ENCODE data around the gene PLA2G4B.

Gene PLA2G4B

DNA sequence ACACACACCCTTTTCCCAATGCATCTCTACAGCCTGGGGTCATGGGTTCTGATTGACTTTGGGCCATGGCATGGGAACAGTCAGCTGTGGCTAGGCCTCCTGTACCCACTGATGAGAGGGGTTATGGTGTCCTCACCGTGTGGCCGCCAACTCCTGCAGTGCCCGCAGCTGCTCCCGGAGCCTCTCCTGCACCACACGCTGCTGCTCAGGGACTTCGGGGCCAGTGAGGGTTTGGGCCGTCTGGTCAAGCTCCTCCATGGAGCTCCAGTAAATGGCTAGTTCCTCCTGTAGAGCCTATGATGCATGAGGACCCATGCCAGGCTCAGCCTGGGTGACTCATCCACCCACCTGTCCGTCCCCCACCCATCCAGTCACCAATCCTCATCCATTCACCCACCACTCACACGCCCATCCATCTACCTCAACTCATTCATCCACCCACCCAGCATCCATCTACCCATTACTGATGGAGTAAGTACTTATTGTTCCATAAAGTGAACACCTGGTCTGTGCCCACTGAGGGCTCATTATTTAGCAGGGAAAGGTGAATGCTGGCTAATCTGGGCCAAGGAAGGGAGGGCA, 33.6 kb downstream of the PLA2G4B start:
- DNase-seq, result no peak

DNA sequence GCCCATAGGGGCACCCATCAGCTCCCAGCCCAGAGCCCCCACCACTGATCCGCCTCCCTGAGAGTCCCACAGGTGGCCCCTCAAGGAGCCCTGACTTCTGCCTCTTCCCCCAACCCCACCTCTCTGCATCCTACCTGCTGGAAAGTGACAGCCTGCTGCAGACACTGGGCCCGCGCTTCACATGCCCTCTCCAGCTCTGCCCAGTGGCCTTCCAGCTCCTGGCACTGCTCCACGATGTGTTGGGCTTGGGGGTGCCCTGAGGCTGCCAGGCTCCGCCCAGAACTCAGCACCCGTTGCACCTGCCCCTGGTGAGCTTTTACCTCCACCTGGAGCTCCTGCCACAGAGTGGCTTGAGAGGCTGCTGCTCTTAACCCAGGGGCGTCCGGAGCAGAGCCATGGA, 35.1 kb downstream of the PLA2G4B start:
- no peak for DNase-seq

DNA sequence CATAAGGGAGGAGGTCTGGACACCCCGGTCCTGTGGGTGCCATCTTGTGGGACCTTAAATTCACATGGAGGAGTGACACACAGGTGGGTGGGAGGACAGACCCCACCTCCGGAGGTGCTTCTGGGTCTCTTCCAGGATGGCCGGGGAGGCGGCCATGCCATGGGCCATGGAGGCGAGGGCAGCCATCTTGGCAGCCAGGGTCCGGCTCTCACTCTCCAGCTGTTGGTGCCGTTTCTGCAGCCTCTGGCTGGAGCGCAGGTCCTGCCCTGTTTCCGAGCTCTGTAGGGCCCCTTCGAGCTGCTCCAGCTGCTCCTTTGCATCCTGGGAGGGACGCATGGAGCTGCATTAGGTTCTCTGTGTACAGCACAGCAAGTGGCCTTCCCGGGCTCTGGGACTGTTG, 36.1 kb downstream of the PLA2G4B start:
- no peak for DNase-seq

DNA sequence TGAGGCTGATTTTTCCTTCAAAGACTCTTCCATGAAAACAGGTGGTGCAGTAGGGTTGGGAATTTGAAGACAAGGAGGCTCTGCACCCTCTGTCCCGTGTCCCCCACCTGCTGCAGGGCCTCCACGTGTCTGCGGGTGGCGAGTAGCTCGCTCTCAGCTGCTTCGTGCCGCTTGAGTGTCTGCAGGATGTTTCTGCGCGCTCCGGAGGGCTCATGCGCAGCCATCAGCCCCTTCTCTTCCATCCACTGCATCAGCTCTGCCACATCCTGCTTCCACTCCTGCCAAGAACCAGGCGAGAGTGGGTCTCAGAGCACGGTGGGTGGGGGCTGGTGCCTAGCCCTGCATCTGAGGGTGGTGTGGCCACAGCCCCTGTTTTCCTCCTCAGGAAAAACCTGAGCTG, 37.4 kb downstream of the PLA2G4B start:
- no peak for DNase-seq

DNA sequence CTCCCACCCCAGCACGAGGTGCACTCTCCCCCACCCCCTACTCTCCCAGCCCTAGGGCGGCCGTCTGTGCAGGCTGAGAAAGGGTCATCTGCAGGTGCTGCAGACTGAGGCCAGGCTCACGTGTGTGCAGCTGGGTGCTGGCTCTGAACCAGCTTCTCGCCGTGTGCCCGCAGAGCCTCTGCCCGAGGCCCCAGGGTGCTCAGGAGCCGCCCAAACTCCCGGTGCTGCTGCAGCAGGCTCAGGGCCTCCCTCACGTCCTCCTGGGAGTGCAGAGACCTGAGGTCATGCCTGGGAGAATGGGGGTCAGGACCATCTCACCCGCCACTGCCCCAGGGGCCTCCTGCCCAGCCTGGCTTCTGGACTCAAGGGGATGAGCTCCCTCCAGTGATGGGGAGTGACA, 38.0 kb downstream of the PLA2G4B start:
- no peak for DNase-seq

DNA sequence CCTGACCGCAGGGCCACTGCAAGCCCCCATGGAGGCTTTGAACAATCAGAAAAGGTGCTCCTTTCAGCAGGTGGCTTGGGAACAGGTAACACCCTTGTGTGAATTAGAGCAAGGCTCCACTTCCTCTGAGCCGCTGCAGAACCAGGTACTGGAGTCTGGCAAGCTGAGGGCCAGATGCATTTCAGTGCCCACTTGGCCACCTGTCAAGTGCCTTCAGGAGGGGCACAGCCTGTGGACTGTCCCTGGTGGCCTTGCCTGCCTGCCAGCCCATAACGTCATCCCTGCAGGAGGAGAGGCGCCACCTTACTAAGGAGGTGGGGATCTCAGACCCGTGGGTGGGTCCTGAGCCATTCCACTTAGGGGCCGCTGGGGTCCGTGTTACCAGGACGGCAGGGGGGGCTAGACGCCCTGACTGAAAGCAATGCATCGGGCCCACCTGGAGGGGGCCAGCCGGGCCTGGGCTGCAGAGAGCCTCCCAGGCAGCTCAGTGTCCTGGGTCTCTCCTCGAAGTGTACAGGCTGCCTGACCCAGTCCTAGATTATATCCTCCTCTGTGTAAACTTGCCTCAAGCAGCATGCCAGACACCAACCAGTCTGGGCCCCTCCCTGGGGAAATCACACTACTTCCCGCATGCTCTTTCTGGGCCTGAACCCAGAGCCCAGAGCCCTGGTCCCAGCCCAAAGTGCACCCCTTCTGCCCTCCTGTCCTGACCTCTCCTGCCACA, 39.1 kb downstream of the PLA2G4B start:
- no peak for DNase-seq

DNA sequence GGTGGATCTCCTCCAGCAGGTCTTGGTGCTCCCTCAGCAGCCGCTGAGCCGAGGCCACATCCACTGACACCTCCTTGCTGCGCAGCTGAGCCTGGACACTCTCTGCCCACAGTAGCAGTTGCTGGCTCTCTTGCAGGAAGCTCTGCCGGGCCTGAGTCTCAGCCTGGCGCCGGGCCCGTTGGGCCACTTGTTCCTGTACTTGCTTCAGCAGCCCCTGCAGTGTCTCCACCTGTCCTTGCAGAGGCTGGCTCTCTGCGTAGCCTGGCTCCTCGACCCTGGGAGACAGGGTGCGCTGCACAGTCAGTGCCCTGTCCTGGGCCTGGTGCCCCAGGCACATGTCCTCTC, 39.7 kb downstream of the PLA2G4B start:
- no peak for DNase-seq

DNA sequence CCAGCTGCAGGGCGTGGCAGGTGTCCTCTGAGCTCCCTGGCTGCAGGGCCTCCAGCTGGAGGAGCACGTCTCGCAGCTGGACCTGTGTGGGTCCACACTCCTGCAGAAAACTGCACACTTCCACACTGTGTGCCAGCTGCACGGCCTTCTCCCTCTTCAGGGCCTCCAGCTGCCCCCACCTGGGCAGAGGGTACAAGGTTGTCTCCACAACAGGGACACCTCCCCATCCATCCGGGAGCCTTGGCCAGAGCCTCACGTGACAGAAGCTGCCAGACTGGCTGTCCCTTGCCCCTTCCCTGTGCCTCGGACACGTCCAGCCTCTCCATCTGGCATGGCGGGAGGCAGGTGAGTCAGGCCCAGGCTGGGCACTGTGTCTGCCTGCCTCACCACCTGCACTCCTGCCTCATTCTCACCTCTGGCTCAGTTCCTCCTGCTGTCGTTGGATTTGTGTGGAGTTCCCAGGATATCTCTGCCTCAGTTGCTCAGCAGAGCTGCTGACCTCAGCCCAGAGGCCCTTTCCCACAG, 40.7 kb downstream of the PLA2G4B start:
- no peak for DNase-seq

DNA sequence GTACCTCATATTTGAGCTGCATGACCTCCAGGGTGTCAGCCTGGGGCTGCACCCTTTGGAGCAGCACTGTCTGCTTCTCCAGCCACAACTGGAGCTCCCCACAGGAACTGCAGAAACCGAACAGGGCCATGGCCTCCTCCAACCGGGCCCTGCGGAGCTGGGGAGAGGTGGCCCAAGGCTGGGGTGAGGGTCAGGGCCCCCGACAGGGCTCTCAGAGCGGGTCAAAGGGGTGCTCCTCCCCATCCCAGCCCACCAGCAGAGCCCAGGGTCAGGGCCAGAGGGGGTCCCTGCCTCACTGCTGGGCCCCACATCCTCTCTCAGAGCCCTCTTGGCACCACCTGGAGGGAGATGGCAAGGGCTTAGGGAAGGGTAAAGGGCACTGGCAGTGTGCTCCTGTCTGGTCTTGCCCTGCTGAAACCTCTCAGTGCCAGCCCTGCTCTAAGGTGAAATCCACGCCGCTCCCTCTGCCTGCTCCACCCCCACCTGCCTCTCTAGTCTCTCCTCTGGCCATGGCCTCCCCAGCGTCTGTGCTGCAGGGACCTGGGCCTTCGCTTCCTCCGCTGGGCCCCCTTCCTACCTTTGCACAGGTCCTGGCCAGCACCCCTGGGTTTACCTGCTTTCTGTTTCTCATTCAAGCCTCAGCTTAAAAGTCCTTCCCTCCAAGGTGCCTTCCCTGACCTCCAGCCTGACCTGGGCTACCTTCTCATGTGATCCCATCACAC, 41.7 kb downstream of the PLA2G4B start:
- no peak for DNase-seq

DNA sequence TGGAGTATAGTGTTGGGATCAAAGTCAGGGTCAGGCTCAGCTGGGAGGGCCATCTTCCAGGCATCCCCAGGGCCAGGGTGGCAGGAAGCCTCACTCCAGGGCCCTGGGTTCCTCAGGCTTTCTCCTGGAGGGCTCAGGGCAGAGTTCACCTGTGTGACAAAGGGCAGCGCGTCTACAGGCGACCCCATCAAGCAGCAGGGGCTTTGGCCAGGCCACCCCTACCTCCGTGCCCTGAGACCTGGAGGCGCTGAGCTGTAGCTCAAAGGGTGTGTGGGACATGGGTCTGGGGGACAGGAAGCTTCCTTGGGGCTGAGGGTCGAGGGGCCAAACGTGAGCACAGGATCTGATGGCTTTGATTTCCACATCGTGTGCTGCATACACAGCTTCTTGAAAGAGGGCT, 42.4 kb downstream of the PLA2G4B start:
- DNase-seq, result no peak

DNA sequence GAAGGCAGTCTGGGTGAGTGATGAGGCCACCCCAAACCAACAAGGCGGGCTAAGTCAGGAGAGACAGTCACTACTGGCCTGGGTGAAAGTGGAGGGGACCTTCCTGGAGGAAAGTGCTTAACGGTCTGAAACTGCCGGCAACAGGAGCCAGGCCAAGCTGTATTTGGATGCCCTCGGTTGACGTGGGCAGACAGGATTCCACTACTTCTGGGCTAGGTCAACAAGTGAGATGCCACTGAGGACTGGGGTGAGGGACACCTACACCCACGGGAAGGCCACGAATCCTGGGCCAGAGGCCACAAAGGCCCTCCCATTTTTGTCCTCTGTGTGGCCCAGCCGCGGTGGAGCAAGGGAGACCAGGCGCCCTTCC, 42.9 kb downstream of the PLA2G4B start:
- DNase-seq, result no peak

DNA sequence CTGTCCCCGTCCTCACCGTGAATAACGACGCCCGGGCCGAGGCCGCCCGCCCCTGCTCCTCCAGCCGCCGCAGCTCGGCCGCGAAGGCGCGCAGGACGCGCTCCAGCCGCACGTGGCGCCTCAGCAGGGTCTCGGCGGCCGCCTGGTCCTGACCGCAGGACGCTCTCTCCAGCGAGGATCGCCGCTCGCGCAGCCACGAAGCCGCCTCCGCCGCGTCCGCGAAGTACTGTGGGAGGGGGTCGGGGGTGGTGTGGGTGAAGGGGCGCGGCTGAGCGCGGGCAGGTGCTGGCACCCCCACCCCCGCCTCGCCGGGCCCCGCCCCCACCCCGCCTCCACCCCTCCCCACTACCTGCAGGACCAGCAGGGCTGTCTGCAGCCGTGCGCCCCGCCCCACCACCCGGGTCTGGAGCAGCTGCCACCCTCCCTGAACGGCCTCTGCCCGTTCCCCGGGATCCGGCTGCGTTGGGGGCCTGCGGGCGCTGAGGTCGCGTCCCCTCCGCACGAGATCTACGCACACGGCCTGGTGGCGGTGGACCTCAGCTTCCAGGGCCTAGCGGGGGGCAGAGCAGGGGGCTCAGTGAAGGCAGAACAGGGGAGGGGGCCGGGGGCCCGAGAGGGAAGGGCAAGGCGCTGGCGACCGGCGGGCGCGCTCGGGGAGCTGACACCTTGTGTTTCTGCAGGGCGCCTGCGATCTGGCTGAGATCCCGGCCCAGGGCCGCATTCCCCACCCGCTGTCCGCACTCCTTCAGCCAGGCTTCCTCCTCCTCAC, 43.5 kb downstream of the PLA2G4B start:
- no peak for DNase-seq

DNA sequence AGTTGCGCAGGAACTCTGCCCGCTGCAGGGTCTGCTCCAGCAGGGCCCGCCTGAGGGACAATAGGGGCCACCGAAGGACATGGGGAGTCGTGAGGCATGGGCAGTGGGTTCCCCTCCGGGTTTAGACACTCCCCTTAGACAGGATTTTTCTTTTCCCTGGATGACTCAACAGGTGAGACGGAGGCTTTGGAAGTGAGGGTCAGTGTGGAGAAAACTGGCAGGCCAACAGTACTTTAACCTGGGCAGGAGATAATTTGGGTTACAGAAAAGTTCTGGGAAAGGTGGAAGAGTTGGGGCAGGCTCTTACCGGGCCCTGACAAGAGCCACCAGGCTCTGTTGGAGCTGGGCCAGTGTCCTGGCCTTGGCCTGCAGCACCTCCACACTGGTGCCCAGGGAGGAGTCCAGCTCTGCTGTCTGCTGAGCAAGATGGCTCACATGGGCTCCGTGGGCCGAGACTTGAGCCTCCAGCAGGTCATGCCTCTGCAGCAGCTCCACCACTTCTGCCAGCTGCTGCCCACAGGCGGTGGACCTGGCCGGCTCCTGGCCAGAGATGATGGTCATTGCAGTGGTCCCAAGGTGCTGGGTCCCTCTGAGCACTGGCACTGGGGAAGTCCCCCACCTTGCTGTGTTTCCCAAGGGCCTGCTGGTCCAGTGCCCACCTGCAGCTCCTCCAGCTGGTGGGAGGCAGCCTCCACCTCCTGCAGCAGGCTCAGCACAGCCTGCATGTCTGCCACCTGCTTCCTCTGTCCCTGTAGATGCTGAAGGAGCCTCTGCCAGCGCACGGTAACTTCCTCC, 44.2 kb downstream of the PLA2G4B start:
- DNase-seq, result no peak

DNA sequence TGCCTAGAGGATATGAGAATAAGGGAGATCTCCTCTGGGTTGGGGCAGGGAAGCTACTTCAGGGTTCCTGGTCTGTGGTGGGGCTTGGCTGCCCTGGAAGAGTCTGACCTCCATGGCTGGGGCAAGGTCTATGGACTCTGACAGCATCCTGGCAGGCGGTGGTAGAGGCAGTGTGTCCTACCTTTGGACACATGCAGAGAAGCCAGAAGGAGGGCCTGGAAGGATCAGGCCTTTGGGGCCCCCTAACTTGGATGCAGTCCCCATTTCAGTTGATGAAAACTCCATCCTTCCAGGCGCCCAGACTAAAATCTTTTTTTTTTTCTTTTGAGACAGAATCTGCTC, 44.8 kb downstream of the PLA2G4B start:
- no peak for DNase-seq

DNA sequence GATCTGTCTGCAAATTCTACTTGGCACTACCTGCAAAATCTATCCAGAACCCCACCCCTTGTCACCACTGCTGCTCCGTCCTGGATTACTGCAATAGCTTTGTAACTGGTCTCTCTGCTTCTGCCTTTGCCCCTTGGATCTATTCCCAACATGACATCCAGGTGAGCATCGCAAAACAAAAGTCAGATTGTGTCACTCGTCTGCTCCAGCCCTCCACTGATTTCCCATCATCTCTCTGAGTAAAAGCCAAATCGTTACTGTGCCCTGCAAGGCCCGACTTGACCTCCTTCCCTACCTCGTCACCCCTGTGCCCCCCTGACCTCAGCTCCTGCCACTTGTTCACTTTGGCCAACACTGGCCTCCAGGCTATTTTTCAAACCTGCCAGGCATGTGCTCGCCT, 45.8 kb downstream of the PLA2G4B start:
- no peak for DNase-seq

DNA sequence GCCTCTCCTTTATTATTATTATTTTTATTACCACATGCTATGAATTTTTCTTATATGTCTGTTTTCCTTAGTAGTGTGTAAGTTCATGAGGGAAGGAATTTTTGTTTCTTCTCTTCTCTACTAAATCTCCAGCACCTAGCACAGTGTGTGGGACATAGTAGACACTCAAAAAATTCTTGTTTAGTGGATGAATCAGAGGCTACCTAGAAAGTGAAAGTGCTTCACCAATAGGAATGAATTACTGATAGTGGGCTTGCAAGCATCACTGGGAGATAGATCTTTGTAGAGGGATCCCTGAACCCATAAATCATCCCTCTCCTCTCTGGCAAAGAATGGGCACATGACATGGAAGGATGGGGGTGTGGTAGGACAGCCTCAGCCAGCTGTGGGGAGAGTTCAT, 46.7 kb downstream of the PLA2G4B start:
- DNase-seq, result no peak

DNA sequence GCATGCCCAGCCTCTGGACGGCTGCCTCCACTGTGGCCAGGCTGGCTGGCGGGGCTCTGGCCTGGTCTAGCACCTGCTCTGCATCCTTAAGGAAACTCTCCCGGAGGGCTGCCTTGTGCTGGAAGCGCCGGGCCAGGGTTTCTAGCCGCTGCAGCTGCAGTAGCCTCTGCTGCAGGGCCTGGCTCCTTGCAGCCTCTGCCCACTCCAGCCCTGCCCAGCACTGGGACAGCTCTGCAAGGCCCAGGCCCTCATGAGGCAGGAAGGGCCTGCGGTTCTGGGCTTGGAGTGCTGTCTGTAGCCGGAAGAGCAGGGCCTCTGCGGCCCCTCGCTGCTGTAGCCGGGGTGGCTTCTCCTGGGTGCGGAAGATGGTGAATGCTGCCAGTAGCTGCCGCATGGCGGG, 47.2 kb downstream of the PLA2G4B start:
- no peak for DNase-seq

DNA sequence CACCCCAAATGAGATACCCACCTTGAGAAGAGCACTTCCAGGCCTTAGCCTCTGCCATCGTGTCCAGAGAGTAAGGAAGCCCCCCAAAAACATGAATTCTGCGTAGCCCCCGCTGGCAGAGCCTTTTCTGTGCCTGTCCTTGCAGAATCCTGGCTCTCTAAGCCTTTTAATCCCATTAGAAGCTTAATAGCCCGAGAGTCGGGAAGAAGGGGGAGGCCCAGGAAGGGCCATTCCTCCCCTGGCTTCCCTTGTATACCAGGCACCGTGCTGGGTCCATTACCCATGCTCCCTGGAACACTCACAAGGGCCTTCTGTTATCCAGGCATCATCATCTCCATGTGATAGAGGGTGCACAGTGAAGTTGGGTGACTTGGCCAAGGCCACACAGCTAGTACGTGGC, 48.1 kb downstream of the PLA2G4B start:
- DNase-seq, result no peak

DNA sequence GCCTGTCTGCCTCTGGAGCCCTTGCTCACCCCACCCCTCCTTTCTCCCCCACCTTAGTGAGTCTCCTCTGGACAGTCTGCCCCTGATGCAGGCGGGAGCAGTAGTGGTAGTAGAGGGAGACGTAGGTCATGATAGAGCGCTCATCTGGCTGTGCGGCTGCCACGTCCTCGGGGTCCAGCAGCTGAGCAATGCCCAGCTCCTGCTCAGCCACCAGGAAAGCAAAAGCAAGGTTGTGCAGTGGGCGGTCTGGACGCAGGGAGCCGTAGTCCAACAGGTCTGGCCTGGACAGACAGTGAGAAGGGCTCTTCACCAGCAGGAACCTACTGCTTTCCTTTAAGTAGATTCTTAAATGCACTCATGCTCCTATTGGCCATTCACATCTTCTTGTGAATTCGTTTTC, 48.5 kb downstream of the PLA2G4B start:
- no peak for DNase-seq

DNA sequence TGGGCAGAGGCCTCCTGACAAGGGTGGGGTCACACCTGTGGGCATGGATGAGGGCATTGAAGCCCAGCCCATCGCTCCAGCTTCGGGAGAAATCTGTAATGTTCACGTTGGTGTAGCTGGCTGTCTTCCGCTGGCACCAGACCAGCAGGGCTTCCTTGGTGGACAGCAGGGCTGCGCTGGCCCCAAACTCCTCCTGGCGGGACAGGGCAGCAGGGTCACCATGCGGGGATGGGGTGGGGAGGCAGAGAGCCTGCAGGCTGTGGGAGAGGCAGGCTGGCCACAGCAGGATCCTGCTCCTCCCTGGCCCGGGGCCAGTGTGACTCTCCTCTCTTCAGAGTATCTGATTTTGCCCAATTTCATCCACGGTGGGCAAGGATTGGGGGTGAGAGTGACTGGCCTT, 49.2 kb downstream of the PLA2G4B start:
- no peak for DNase-seq

DNA sequence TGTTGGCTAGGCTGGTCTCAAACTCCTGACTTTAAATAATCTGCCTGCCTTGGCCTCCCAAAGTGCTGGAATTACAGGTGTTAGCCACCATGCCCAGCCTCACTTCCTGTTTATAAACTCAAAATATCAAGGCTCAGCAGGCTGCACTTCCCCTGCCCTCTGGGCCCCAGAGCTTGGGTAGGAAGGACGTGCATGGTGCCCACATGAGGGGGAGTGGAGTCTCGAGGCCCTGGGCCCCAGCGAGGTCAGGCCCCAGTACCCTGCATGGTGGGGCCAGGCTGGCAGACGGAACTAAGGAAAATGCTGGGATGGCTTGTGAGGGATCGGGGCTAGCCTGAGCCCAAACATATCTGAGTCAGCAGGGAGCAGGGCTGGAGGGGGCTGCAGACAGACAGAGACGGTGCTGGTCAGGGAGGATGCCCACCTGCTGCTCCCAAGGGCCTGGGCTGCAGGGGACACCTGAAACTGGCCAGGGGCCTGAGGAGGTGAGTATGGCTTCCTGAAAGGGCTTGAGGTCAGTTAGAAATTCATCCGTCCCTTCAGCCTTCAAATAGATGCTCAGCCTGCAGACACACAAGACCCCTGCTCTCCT, 50.1 kb downstream of the PLA2G4B start:
- no peak for DNase-seq

DNA sequence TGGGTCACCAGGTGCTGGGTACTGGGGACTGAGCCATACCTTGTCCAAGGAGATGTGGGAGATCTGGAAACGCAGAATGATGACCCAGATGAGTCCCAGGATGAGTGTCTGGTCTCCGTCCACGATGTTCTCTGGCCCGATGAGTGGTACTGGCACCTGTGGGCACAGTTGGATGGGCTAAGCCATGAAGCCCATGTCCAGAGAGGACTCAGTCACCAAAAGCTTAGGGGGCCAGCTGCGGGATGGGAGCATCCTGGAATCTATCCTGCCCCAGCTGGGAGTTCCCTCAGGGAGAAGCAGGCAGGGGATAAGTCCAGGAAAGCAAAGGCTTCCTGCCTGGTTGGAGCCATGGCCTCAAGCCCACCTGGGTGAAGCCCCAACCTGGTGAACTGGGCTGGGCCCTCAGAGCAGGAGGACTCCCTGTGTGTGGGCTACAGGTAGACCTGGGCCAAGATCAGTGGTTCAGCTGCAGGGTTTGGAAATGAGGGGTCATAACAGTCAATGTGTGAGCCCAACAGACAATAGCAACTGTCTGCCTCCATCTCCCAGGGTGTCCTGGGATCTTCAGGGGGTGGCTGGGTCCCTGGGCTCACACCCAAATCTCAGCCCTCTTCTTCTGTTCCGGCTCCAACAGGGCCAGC, 51.5 kb downstream of the PLA2G4B start:
- no peak for DNase-seq
